NCI-H1694 treated with DMSO at 0.1 percent for 48 hours (cell line): ENCODE measurements around the gene NEU3.
"Not testable (repeated sequence)": the region's sequence is repeated elsewhere in the genome, so short reads cannot be mapped to it uniquely, and the experiment has no call there.

Source experiments
- DNase-seq: peaks from one replicate; lab custom pipeline; 2025; lab: John Stamatoyannopoulos, UW

The NEU3 gene

GRCh38 chr11:74984070-74984469, 4.7 kb upstream of the NEU3 start:
- DNase-seq: no peak

GRCh38 chr11:74984730-74985129, 4.0 kb upstream of the NEU3 start:
- no peak for DNase-seq

- DNase-seq: no peak
Measured at GRCh38 chr11:74989260-74989638, 516 bp downstream of the NEU3 start.

- not testable (repeated sequence) for DNase-seq
Measured at GRCh38 chr11:74990150-74990549, 1.4 kb downstream of the NEU3 start.

GRCh38 chr11:74990941-74991340, 2.2 kb downstream of the NEU3 start:
- DNase-seq: no peak

GRCh38 chr11:74992852-74993251, 4.1 kb downstream of the NEU3 start:
- no peak for DNase-seq

GRCh38 chr11:75000975-75001354, 12.2 kb downstream of the NEU3 start:
- DNase-seq: no peak

GRCh38 chr11:75001686-75002085, 13.0 kb downstream of the NEU3 start:
- DNase-seq: no peak

- DNase-seq: no peak
Measured at GRCh38 chr11:75002516-75002915, 13.8 kb downstream of the NEU3 start.

GRCh38 chr11:75004215-75004614, 15.5 kb downstream of the NEU3 start:
- DNase-seq: no peak

- DNase-seq: no peak
Measured at GRCh38 chr11:75011357-75011756, 22.6 kb downstream of the NEU3 start.

- DNase-seq: no peak
Measured at GRCh38 chr11:75011872-75012271, 23.1 kb downstream of the NEU3 start.

GRCh38 chr11:75013051-75013450, 24.3 kb downstream of the NEU3 start:
- DNase-seq: no peak

- no peak for DNase-seq
Measured at GRCh38 chr11:75014129-75014528, 25.4 kb downstream of the NEU3 start.

GRCh38 chr11:75019200-75019599, 30.5 kb downstream of the NEU3 start:
- not testable (repeated sequence) for DNase-seq

GRCh38 chr11:75020328-75020727, 31.6 kb downstream of the NEU3 start:
- not testable (repeated sequence) for DNase-seq

- DNase-seq: no peak
Measured at GRCh38 chr11:75022296-75022695, 33.6 kb downstream of the NEU3 start.

- DNase-seq: peak; percentile 47
Measured at GRCh38 chr11:75022759-75023396, 34.1 kb downstream of the NEU3 start.

GRCh38 chr11:75023446-75024067, 34.8 kb downstream of the NEU3 start:
- no peak for DNase-seq

- no peak for DNase-seq
Measured at GRCh38 chr11:75024068-75024449, 35.3 kb downstream of the NEU3 start.

GRCh38 chr11:75024764-75025211, 36.1 kb downstream of the NEU3 start:
- DNase-seq: no peak

GRCh38 chr11:75025561-75025960, 36.8 kb downstream of the NEU3 start:
- no peak for DNase-seq

GRCh38 chr11:75028321-75028720, 39.6 kb downstream of the NEU3 start:
- DNase-seq: no peak

- no peak for DNase-seq
Measured at GRCh38 chr11:75028724-75029123, 40.0 kb downstream of the NEU3 start.
